ENCODE results near the gene SH2D1A. TPM values are rescaled to one million over a fixed set of nuclear protein-coding genes. Genes with fewer than 3 reads are reported as not detected.

SH2D1A gene
- total and polyA plus RNA-seq, 10 of the 15 experiments (the other 5 are each of a cell fraction or from before 2014, with no cell fraction given) = 0.33 to 8.8 (median 0.54) TPM; not detected in 1

- H3K9me3 ChIP-seq (replicated peaks; ENCODE audit: control insufficient read depth, insufficient read depth, low read length) = no peaks in the 10 kb centered on the region
- FAIRE-seq (no peak), DNase-seq (ENCODE audit: low read depth, low spot score) (no peak), ATAC-seq (no peak)
- BruUV-seq (replicated peaks) = no TSS peak
- RAD21 ChIA-PET (ENCODE audit: unreplicated experiment) = no interaction called here
- POLR2A ChIA-PET = no interaction called here
- no peak overlapping the region for H3K4me3 ChIP-seq
- intact Hi-C loops (cut with micrococcal nuclease; ENCODE audit: unreplicated experiment) (no loop called here), in situ Hi-C loops (cut with MboI) (loop anchor here (25.0 kb wide), 1 partner anchor 724 kb away; no protein-coding TSS in a partner anchor)
- no peaks in the 10 kb centered on the region for H4K20me1 ChIP-seq (ENCODE audit: control insufficient read depth, insufficient read depth)
- SMC1A ChIA-PET (ENCODE audit: uncharacterized antibody, unreplicated experiment) = no interaction called here
- H3K79me2 ChIP-seq (ENCODE audit: control insufficient read depth, insufficient read depth, low read length) = no peaks in the 10 kb centered on the region
- no peak overlapping the region for H3K27ac ChIP-seq (ENCODE audit: control insufficient read depth, insufficient read depth)
- no peak overlapping the region for H3K9ac ChIP-seq (ENCODE audit: control insufficient read depth, insufficient read depth, low read length)
- 59% methylated on average over 6 of the region's 6 CpGs for WGBS (ENCODE audit: insufficient coverage, insufficient replicate concordance, low lambda C conversion rate, missing lambda C conversion rate)
- H3K4me2 ChIP-seq (ENCODE audit: control insufficient read depth, insufficient read depth) = no peak overlapping the region
- H3K4me1 ChIP-seq (ENCODE audit: control insufficient read depth, insufficient read depth, low read length) = no peaks in the 10 kb centered on the region
- no peaks in the 10 kb centered on the region for H3K36me3 ChIP-seq (ENCODE audit: control insufficient read depth in 2 of 2, insufficient read depth in 2 of 2, low read length in 1 of 2)
- CTCF ChIA-PET = no interaction called here
- no peak overlapping the region for H2AFZ ChIP-seq (ENCODE audit: control insufficient read depth, low read depth, low read length)
- no peaks in the 10 kb centered on the region for H3K27me3 ChIP-seq (replicated peaks in 1 of 2; ENCODE audit: control insufficient read depth in 2 of 2, insufficient read depth in 2 of 2, low read length in 1 of 2)
- no peak for TF ChIP-seq ZBTB11 (CRISPR knock-in tag; IDR thresholded peaks at IDR 0.05)
- no peak for TF ChIP-seq NFIC (IDR thresholded peaks at IDR 0.05; ENCODE audit: low read depth, low read length)
- no peak for TF ChIP-seq POU2F2 (IDR thresholded peaks at IDR 0.05; ENCODE audit: borderline replicate concordance, low read depth, low read length)
- TF ChIP-seq SUZ12 (IDR thresholded peaks at IDR 0.05; ENCODE audit: unreplicated experiment) = no peak
- TF ChIP-seq E2F4 (IDR thresholded peaks at IDR 0.05; ENCODE audit: low read depth, low read length) = no peak
- TF ChIP-seq ESRRA (IDR thresholded peaks at IDR 0.05; ENCODE audit: low read length) = no peak
- no peak for TF ChIP-seq CREM (IDR thresholded peaks at IDR 0.05; ENCODE audit: low read depth)
- TF ChIP-seq ATF3 (IDR thresholded peaks at IDR 0.05; ENCODE audit: borderline replicate concordance, extremely low read depth, low read depth, low read length) = no peak
- no peak for TF ChIP-seq EP300 (IDR thresholded peaks at IDR 0.05; ENCODE audit: borderline replicate concordance in 1 of 2, control insufficient read depth in 1 of 2, low read depth in 2 of 2, low read length in 2 of 2)
- TF ChIP-seq PRDM15 (CRISPR knock-in tag; IDR thresholded peaks at IDR 0.05) = no peak
- TF ChIP-seq POLR2AphosphoS2 (IDR thresholded peaks at IDR 0.05; ENCODE audit: low read depth, low read length) = no peak
- no peak for TF ChIP-seq MTA3 (IDR thresholded peaks at IDR 0.05; ENCODE audit: borderline replicate concordance, low read length)
- no peak for TF ChIP-seq PML (IDR thresholded peaks at IDR 0.05; ENCODE audit: low read length)
- no peak for TF ChIP-seq SPI1 (IDR thresholded peaks at IDR 0.05; ENCODE audit: borderline replicate concordance, insufficient read depth, low read depth, low read length)
- TF ChIP-seq YBX1 (IDR thresholded peaks at IDR 0.05) = no peak
- no peak for TF ChIP-seq MAX (IDR thresholded peaks at IDR 0.05; ENCODE audit: low read depth, low read length)
Measured at GRCh38 chrX:124413244-124413643, 66.9 kb downstream of the SH2D1A start.
